ENCODE results near the gene CCDC28B.

DNA sequence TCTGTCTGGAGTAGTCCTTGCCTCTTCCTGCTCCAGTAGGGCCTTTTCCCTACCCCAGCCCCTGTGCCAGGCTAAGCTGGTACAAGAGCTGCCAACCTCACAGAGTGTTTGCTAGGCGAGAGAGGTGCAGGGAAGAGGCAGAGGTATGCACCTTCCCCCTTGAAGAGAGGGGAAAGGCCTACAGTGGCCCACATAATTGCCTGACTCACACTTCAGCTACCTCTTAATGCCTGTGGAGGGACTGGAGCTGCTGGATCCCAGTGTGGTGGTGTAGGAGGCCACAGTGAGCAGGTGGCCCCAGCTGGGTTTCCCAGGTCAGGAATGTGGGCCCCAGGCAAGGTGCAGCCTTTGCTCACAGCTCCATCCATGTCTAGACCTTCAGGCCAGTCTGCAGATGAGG is 3.3 kb upstream of the CCDC28B start:
- no peak for TF ChIP-seq EP300 (IDR thresholded peaks at IDR 0.05)
- TF ChIP-seq, protein P1, sequence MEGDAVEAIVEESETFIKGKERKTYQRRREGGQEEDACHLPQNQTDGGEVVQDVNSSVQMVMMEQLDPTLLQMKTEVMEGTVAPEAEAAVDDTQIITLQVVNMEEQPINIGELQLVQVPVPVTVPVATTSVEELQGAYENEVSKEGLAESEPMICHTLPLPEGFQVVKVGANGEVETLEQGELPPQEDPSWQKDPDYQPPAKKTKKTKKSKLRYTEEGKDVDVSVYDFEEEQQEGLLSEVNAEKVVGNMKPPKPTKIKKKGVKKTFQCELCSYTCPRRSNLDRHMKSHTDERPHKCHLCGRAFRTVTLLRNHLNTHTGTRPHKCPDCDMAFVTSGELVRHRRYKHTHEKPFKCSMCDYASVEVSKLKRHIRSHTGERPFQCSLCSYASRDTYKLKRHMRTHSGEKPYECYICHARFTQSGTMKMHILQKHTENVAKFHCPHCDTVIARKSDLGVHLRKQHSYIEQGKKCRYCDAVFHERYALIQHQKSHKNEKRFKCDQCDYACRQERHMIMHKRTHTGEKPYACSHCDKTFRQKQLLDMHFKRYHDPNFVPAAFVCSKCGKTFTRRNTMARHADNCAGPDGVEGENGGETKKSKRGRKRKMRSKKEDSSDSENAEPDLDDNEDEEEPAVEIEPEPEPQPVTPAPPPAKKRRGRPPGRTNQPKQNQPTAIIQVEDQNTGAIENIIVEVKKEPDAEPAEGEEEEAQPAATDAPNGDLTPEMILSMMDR (IDR thresholded peaks at IDR 0.05), result no peak

All from ovary (tissue), 3 donors.